GM21619 (cell line): Measurements from ENCODE around the gene CPPED1.

ENCODE experiments used
- ATAC-seq: cut with Tn5 transposase; IDR thresholded peaks from one replicate; pipeline ENCODE4 v1.9.1; 2021; ENCODE audit not compliant: unreplicated experiment

The CPPED1 gene

GRCh38 chr16:12688951-12689850 lies 114.5 kb downstream of the CPPED1 start:
- no peak for ATAC-seq

GRCh38 chr16:12685806-12686205 lies 117.9 kb downstream of the CPPED1 start:
- no peak for ATAC-seq

- ATAC-seq = no peak
Observed at GRCh38 chr16:12682432-12683165, 121.1 kb downstream of the CPPED1 start.

GRCh38 chr16:12681653-12682052 lies 122.0 kb downstream of the CPPED1 start:
- no peak for ATAC-seq

- no peak for ATAC-seq
Observed at GRCh38 chr16:12680531-12680930, 123.2 kb downstream of the CPPED1 start.

GRCh38 chr16:12679660-12680272 lies 123.9 kb downstream of the CPPED1 start:
- ATAC-seq = no peak

- ATAC-seq = no peak
Observed at GRCh38 chr16:12678983-12679382, 124.7 kb downstream of the CPPED1 start.

GRCh38 chr16:12677502-12677901 lies 126.2 kb downstream of the CPPED1 start:
- ATAC-seq = no peak

GRCh38 chr16:12675852-12676251 lies 127.8 kb downstream of the CPPED1 start:
- no peak for ATAC-seq

GRCh38 chr16:12675046-12675445 lies 128.6 kb downstream of the CPPED1 start:
- ATAC-seq = no peak

- ATAC-seq = no peak
Observed at GRCh38 chr16:12674524-12674923, 129.2 kb downstream of the CPPED1 start.

GRCh38 chr16:12674071-12674470 lies 129.6 kb downstream of the CPPED1 start:
- no peak for ATAC-seq

- ATAC-seq = no peak
Observed at GRCh38 chr16:12673466-12673865, 130.2 kb downstream of the CPPED1 start.

GRCh38 chr16:12672986-12673385 lies 130.7 kb downstream of the CPPED1 start:
- no peak for ATAC-seq

GRCh38 chr16:12669908-12670307 lies 133.8 kb downstream of the CPPED1 start:
- no peak for ATAC-seq

GRCh38 chr16:12667909-12668308 lies 135.8 kb downstream of the CPPED1 start:
- ATAC-seq = no peak

- ATAC-seq = no peak
Observed at GRCh38 chr16:12664164-12664733, 139.4 kb downstream of the CPPED1 start.

- no peak for ATAC-seq
Observed at GRCh38 chr16:12661656-12662172, 142.0 kb downstream of the CPPED1 start.

GRCh38 chr16:12659871-12660270 lies 143.8 kb downstream of the CPPED1 start:
- no peak for ATAC-seq

GRCh38 chr16:12658506-12658905 lies 145.2 kb downstream of the CPPED1 start:
- no peak for ATAC-seq

GRCh38 chr16:12655537-12655936 lies 148.2 kb downstream of the CPPED1 start:
- no peak for ATAC-seq
